Activated CD4-positive, alpha-beta T cell treated with anti-CD3 and anti-CD28 coated beads, Interleukin-2, amount 10 ng/mL, durations not matched to agents 7 days and 5 days (primary cell): ENCODE results near the gene ZNF837. TPM values are rescaled to one million over a fixed set of nuclear protein-coding genes. Genes with fewer than 3 reads are reported as not detected.
"Not testable (repeated sequence)": the region's sequence is repeated elsewhere in the genome, so short reads cannot be mapped to it uniquely, and the experiment has no call there.

Experiments used
- CTCF ChIA-PET: fragments of 350-600 bp; sonication (Branson Sonifier 250); formaldehyde crosslinking; loops from one replicate; lab custom pipeline; 2021; ENCODE audit warnings: antibody characterized with exemption; lab: Charles Lee
- POLR2A ChIA-PET: fragments of 350-600 bp; sonication (Branson Sonifier 250); formaldehyde crosslinking; loops from one replicate; lab custom pipeline; 2021; ENCODE audit warnings: antibody characterized with exemption; lab: Charles Lee
- DNase-seq: peaks from one replicate; pipeline ENCODE4 v3.0.0-alpha.2; 2020
- H3K27ac Mint-ChIP-seq: one replicate; pipeline ENCODE4 v1.8.0; 2021; ENCODE audit warnings: mild to moderate bottlenecking, moderate library complexity, mixed read lengths
- H3K27me3 Mint-ChIP-seq: one replicate; pipeline ENCODE4 v1.8.0; 2021; ENCODE audit warnings: mixed read lengths
- H3K36me3 Mint-ChIP-seq: one replicate; pipeline ENCODE4 v1.8.0; 2021; ENCODE audit warnings: low read depth, mixed read lengths
- H3K4me1 Mint-ChIP-seq: one replicate; pipeline ENCODE4 v1.8.0; 2021; ENCODE audit warnings: mixed read lengths
- H3K4me3 Mint-ChIP-seq: one replicate; pipeline ENCODE4 v1.8.0; 2021; ENCODE audit warnings: mild to moderate bottlenecking, moderate library complexity, mixed read lengths
- H3K9me3 Mint-ChIP-seq: one replicate; pipeline ENCODE4 v1.8.0; 2021; ENCODE audit warnings: mixed read lengths
- total RNA-seq, 2 experiments: library from RNA; stranded (reverse); gene quantifications; one replicate each; pipeline ENCODE4 v1.2.3, GENCODE V29; 2021

The ZNF837 gene
- total RNA-seq, 2 experiments from 2014 or later = 1.5 to 2.3 TPM

DNA sequence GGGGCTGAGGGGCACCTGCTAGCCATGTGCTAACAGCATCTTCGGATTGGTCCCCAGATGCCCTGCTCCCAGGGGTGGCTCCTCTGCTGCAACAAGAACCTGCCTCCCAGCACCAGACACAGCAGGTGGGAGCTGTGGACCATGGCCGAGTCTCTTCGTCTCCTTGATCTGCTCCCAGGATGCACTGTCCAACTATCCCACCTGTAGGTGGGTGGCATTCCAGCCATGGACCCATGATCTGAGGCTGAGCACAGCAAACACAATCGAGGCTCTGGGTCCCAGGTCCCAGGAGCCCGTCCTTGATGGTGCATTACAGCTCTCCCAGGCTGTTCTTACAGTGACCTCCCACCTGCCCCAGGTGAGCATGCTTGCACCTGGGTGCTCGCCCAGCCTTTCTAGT, 1.6 kb downstream of the ZNF837 start:
- Mint-ChIP-seq H3K36me3 (no peaks in the 10 kb centered on the region), H3K4me3 (peak overlapping the region; percentile 83), H3K27ac (peak overlapping the region; percentile 94), H3K9me3 (no peaks in the 10 kb centered on the region), H3K4me1 (peaks cover 23% of the 10 kb centered on the region), H3K27me3 (no peaks in the 10 kb centered on the region)
- no peak for DNase-seq
- CTCF ChIA-PET = interaction anchor here (0.6 to 1.7 kb wide), 4 partner anchors 15 to 158 kb away, joined by 3 to 5 read pairs (median 4); partner anchors contain the start of gene ZBTB45
- POLR2A ChIA-PET = interaction anchor here (0.7 kb wide), 1 partner anchor 30 kb away, joined by 5 read pairs; no protein-coding TSS in a partner anchor

DNA sequence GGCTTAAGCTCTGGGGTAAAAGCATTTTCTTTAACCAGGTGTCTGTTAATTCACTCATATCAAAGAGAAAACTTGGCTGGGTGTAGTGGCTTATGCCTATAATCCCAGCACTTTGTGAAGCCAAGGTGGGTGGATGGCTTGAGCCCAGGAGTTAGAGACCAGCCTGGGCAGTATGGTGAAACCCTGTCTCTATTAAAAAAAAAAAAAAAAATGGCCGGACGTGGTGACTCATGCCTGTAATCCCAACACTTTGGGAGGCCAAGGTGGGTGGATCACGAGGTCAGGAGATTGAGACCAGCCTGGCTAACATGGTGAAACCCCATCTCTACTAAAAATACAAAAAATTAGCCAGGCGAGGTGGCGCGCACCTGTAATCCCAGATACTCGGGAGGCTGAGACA, 4.1 kb downstream of the ZNF837 start:
- H3K9me3 Mint-ChIP-seq, H3K36me3 Mint-ChIP-seq, H3K4me3 Mint-ChIP-seq, H3K27ac Mint-ChIP-seq, DNase-seq, H3K27me3 Mint-ChIP-seq, POLR2A ChIA-PET: not testable (repeated sequence)
- CTCF ChIA-PET = interaction anchor here (1.8 to 1.9 kb wide), 2 partner anchors 11 to 14 kb away, joined by 3 to 5 read pairs; partner anchors contain the start of gene ZNF497
- H3K4me1 Mint-ChIP-seq = peaks cover 16% of the 10 kb centered on the region

DNA sequence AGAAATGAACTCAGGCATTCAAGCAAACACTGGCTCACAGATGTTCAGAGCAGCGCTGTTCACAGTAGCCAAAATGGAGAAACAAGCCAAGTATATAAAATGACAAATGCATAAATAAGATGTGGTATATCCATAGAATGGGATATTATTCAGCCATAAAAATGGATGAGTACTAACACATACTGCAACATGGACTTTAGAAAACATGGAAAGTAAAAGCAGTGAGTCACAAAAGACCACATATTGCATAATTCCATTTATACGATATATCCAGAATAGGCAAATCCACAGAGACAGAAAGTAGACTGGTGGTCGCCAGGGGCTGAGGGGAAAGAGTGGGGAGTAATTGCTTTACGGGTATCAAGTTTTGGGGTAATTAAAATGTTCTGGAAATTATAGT, 6.6 kb downstream of the ZNF837 start:
- no peaks in the 10 kb centered on the region for H3K9me3 Mint-ChIP-seq
- no peak for DNase-seq
- H3K4me3 Mint-ChIP-seq = no peak overlapping the region
- ChIA-PET POLR2A (no interaction called here), CTCF (interaction anchor here (1.1 to 1.8 kb wide), 2 partner anchors 11 to 19 kb away, joined by 3 to 7 read pairs; partner anchors contain the start of gene ZNF497)
- no peak overlapping the region for H3K27ac Mint-ChIP-seq
- no peaks in the 10 kb centered on the region for H3K27me3 Mint-ChIP-seq
- no peaks in the 10 kb centered on the region for H3K36me3 Mint-ChIP-seq
- peaks cover 4% of the 10 kb centered on the region for H3K4me1 Mint-ChIP-seq

DNA sequence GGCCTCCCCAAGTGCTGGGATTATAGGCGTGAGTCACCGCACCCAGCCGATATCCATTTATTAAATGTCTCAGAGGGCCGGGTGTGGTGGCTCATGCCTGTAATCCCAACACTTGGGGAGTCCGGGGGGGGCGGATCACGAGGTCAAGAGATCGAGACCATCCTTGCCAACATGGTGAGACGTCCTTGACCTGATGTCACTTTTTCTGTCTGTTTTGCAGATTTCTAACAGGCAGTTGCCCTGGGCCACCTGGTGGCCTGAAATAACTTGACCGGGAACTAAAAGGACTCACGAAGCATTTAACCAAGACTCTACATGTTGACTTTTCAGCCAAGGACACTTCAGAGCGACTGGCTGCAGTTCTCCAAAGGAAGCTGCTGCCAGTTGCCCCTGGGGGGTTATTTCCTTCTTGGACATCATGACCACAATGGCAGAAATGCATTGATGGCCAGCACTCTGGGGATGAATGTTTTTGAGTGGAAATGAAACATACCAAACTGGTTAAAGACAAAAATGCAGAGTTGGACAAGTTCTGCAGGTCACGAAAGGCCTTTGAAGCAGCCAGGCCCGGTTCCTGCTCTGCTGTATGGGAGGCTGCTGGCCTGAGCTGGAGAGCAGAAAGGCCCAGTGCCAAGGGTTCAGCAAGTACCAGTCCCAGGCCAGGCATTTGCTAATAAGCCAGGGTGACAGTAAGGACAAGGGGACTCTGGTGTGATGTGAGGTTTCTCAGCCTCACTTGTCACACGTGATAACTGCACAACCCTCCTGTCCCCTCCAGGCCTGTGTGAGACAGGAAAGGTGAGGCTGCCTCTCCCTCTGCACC, 8.3 kb downstream of the ZNF837 start:
- POLR2A ChIA-PET = no interaction called here

DNA sequence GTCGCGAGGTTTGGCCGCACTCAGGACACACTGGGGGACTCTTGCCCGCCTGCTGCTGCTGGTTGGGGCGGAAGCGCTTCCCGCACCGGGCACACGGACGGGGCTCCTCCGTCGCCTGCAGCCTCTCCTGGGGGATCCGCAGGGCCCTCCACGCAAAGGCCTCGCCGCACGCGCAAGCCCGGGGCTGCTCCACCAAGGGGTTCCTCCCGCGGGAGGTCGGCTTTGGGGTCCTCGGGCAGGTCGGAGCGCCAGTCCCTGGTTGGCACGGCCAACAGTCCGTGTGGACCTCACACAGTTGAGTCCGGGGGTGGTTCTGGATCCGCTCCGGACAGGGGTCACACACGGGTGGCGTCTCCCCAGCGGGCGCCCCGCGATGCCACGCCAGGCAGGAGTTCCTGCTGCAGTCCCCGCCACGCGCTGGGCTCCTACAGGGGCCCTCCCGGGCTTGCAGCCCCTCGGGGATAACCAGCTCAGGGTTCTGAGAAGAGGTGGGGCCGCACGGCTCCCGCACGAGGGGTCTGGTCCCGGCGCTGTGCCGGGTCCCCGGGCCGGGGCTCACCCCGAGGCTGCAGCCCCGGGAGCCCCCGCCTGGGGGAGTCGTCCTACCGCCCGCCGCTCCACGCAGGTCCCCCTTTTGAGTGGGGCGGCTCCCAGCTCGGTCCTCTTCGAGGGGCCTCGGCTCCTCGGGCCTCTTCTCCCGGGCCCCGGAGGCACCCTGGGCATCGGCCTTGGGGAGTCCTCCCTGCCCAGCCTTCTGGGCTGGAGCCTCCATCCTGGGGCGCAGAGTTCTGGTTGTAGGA, 12.1 kb downstream of the ZNF837 start:
- Mint-ChIP-seq H3K36me3 (no peaks in the 10 kb centered on the region), H3K9me3 (no peaks in the 10 kb centered on the region), H3K27me3 (no peaks in the 10 kb centered on the region), H3K27ac (no peak overlapping the region), H3K4me1 (peaks cover 2% of the 10 kb centered on the region), H3K4me3 (no peak overlapping the region)
- ChIA-PET CTCF (no interaction called here), POLR2A (no interaction called here)
- DNase-seq = no peak

More for the DNA sequence above, 8.3 kb downstream of the ZNF837 start:
- H3K4me3 Mint-ChIP-seq = no peak overlapping the region
- CTCF ChIA-PET = interaction anchor here (0.9 to 1.8 kb wide), 3 partner anchors 9 to 147 kb away, joined by 3 to 7 read pairs (median 3); partner anchors contain the start of genes ZBTB45 and ZNF497
- H3K9me3 Mint-ChIP-seq = no peaks in the 10 kb centered on the region
- no peaks in the 10 kb centered on the region for H3K27me3 Mint-ChIP-seq
- H3K36me3 Mint-ChIP-seq = no peaks in the 10 kb centered on the region
- H3K27ac Mint-ChIP-seq = no peak overlapping the region
- no peak for DNase-seq
- no peaks in the 10 kb centered on the region for H3K4me1 Mint-ChIP-seq

- Mint-ChIP-seq H3K27ac (no peak overlapping the region), H3K9me3 (no peaks in the 10 kb centered on the region), H3K4me1 (peaks cover 4% of the 10 kb centered on the region), H3K4me3 (no peak overlapping the region), H3K27me3 (no peaks in the 10 kb centered on the region), H3K36me3 (no peaks in the 10 kb centered on the region)
- DNase-seq = no peak
- ChIA-PET CTCF (no interaction called here), POLR2A (no interaction called here)
These were observed 13.0 kb downstream of the ZNF837 start for GRCh38 chr19:58367698-58368454.

DNA sequence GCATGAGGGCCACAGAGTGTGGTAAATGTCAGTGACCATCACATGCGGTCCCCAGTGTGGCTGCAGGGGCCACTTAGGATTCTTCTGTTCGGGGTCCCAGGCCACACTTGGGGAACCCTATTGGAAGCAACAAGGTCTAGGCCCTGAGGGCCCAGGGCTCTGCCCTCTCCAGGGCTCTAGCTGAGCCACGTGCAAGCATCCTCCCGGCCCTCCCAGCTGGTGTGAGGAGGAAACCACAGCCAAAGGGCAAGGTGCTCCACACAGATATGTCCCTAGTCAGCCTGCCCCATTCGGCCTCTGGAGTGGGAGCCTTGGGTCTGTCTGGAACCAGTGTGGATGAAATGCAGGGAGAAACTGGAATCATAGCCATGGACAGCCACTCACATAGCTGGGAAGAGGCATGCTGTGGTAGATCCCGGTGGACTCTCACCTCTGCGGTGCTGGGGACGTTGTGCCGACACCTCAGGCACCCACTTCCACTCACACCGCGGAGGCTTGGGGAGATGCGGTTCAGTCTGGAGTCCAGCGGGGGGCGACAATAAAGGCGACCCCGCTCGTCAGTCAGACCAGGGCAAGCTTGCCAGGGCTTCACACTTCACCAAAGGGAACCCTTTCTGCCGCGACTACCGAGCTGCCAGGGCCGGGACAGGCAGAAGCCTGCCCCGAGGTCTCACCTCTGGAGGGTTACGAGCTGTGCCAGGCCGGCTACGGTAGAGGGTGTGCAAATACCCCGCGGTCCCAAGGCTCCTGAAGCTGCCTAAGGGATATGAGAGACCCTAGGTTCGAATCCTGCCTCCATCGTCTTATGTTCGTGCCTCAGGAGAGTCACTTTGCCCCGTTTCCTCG, 14.0 kb downstream of the ZNF837 start:
- peaks cover 11% of the 10 kb centered on the region for H3K4me1 Mint-ChIP-seq
- H3K4me3 Mint-ChIP-seq = no peak overlapping the region
- ChIA-PET POLR2A (no interaction called here), CTCF (interaction anchor here (0.6 kb wide), 2 partner anchors 181 to 221 kb away, joined by 4 to 5 read pairs; no protein-coding TSS in a partner anchor)
- peaks cover under 1% of the 10 kb centered on the region for H3K36me3 Mint-ChIP-seq
- H3K27me3 Mint-ChIP-seq = no peaks in the 10 kb centered on the region
- no peaks in the 10 kb centered on the region for H3K9me3 Mint-ChIP-seq
- DNase-seq = no peak
- no peak overlapping the region for H3K27ac Mint-ChIP-seq

DNA sequence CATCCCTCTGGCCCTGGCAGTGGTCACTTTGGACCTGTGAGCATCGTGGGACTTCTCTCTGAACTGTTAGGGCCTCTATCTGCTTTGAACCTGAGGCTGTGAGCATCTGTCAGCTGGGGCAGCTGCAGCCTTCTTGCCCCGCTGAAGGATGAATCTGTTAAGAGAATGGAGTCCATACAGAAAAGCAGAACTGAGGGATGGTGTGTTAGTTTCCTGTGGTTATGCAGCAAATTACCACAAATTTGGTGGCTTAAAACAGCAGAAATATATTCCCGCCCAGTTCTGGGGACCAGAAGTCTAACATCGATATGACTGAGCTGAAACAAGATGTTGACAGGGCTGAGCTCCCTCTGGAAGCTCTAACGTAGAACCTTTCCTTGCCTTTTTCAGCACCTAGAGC, 16.7 kb downstream of the ZNF837 start:
- ChIA-PET CTCF (interaction anchor here (0.9 to 2.1 kb wide), 4 partner anchors 14 to 44 kb away, joined by 3 to 7 read pairs (median 3); partner anchors contain the start of gene ZNF584), POLR2A (no interaction called here)
- H3K36me3 Mint-ChIP-seq = peaks cover 2% of the 10 kb centered on the region
- H3K27me3 Mint-ChIP-seq = no peaks in the 10 kb centered on the region
- H3K27ac Mint-ChIP-seq = no peak overlapping the region
- no peak overlapping the region for H3K4me3 Mint-ChIP-seq
- no peaks in the 10 kb centered on the region for H3K9me3 Mint-ChIP-seq
- H3K4me1 Mint-ChIP-seq = peaks cover 13% of the 10 kb centered on the region
- no peak for DNase-seq

- peak within 1 kb of the TSS; percentile 87 for H3K4me3 Mint-ChIP-seq
- H3K36me3 Mint-ChIP-seq = peaks cover 4% of the 10 kb centered on the region
These were observed 18.4 kb downstream of the ZNF837 start, which contains the start of gene ZNF497 for GRCh38 chr19:58362272-58362994. Gene ZNF497, minus strand, starts transcription at chr19:58362751. Its CDS starts 5,116 bp downstream, at chr19:58357635.

DNA sequence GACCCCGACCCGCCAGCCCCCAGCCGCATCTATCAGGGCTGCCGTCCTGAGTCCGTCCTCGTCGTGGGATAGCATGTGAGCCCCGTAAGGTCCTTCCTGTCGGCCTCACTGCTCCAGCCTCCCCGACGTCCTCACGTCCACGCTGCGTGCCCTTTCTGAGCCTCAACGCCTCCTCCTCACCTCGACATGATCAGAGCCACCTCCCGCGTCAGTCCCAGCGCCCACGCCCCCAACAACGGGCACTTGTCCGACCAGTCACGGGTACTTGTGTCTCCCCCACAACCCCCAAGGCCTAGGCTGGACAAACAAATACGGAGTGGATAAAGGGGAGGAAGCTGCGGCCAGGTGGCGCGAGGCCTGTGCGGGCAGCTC, 18.9 kb downstream of the ZNF837 start:
- H3K27me3 Mint-ChIP-seq = no peaks in the 10 kb centered on the region
- peak overlapping the region; percentile 87 for H3K4me3 Mint-ChIP-seq
- peak overlapping the region; percentile 87 for H3K27ac Mint-ChIP-seq
- CTCF ChIA-PET = interaction anchor here (1.0 to 1.6 kb wide), 3 partner anchors 15 to 152 kb away, joined by 3 to 5 read pairs (median 3); no protein-coding TSS in a partner anchor
- peak; percentile 33 for DNase-seq
- peaks cover 16% of the 10 kb centered on the region for H3K4me1 Mint-ChIP-seq
- H3K9me3 Mint-ChIP-seq = no peaks in the 10 kb centered on the region
- POLR2A ChIA-PET = no interaction called here
- peaks cover 4% of the 10 kb centered on the region for H3K36me3 Mint-ChIP-seq

More at GRCh38 chr19:58362272-58362994, 18.4 kb downstream of the ZNF837 start, which contains the start of gene ZNF497:
- Mint-ChIP-seq H3K9me3 (no peaks in the 10 kb centered on the region), H3K4me1 (peaks cover 16% of the 10 kb centered on the region), H3K27me3 (no peaks in the 10 kb centered on the region), H3K27ac (peak within 1 kb of the TSS; percentile 87)
- CTCF ChIA-PET = interaction anchor here (1.0 to 2.1 kb wide), 8 partner anchors 11 to 219 kb away, joined by 3 to 7 read pairs (median 4); no protein-coding TSS in a partner anchor
- POLR2A ChIA-PET = no interaction called here
- peak; percentile 97 for DNase-seq
